Liver (tissue), 3 donors: ENCODE measurements around the gene ZNF239.

Experiments
- EGR1 ChIP-seq, 2 donors: IDR thresholded peaks; 2 replicates each; pipeline ENCODE4 v1.6.1; 2016 to 2018; ENCODE audit warnings: antibody characterized with exemption in 2 of 2, low read depth in 2 of 2
- FOXA2 ChIP-seq: IDR thresholded peaks from 2 replicates; pipeline ENCODE4 v1.6.1; 2016; ENCODE audit warnings: antibody characterized with exemption
- GABPA ChIP-seq, 2 donors: IDR thresholded peaks in 1 of 2; conservative IDR thresholded peaks in 1 of 2; 2 replicates each; pipeline ENCODE4 v1.6.1; 2016; ENCODE audit warnings: antibody characterized with exemption in 2 of 2, mild to moderate bottlenecking in 1 of 2, moderate library complexity in 1 of 2
- JUND ChIP-seq, 2 donors: IDR thresholded peaks; 2 replicates each; pipeline ENCODE4 v1.6.1; 2016; ENCODE audit warnings: antibody characterized with exemption in 2 of 2
- NR2F2 ChIP-seq: IDR thresholded peaks from 2 replicates; pipeline ENCODE4 v1.6.1; 2016; ENCODE audit warnings: antibody characterized with exemption
- RAD21 ChIP-seq, 2 donors: IDR thresholded peaks; 2 replicates each; pipeline ENCODE4 v1.6.1; 2016; ENCODE audit warnings: antibody characterized with exemption in 2 of 2, mild to moderate bottlenecking in 2 of 2
- RXRA ChIP-seq, 2 donors: IDR thresholded peaks; 2 replicates each; pipeline ENCODE4 v1.6.1; 2017 to 2018; ENCODE audit warnings: antibody characterized with exemption in 2 of 2, mild to moderate bottlenecking in 1 of 2
- SP1 ChIP-seq: IDR thresholded peaks from 2 replicates; pipeline ENCODE4 v1.6.1; 2018; ENCODE audit warnings: antibody characterized with exemption, mild to moderate bottlenecking
- TAF1 ChIP-seq: conservative IDR thresholded peaks from 2 replicates; pipeline ENCODE4 v1.6.1; 2016; ENCODE audit warnings: antibody characterized with exemption, mild to moderate bottlenecking
- YY1 ChIP-seq: IDR thresholded peaks from 2 replicates; pipeline ENCODE4 v1.6.1; 2016; ENCODE audit warnings: antibody characterized with exemption, mild to moderate bottlenecking
- TF ChIP-seq, protein P1 (sequence below): fragments of 150-350 bp; IDR thresholded peaks from 2 replicates; pipeline ENCODE4 v1.5.1; 2017; ENCODE audit warnings: improper control_type of control experiment, low read depth, low read length; ENCODE audit not compliant: missing input control
- TF ChIP-seq, protein P2 (sequence below): IDR thresholded peaks from 2 replicates; pipeline ENCODE4 v1.6.1; 2016; ENCODE audit warnings: antibody characterized with exemption, mild to moderate bottlenecking
- TF ChIP-seq, protein P3 (sequence below): IDR thresholded peaks from 2 replicates; pipeline ENCODE4 v1.6.1; 2016; ENCODE audit warnings: antibody characterized with exemption
- donor health status: healthy.
- donor health status: healthy.

DNA sequence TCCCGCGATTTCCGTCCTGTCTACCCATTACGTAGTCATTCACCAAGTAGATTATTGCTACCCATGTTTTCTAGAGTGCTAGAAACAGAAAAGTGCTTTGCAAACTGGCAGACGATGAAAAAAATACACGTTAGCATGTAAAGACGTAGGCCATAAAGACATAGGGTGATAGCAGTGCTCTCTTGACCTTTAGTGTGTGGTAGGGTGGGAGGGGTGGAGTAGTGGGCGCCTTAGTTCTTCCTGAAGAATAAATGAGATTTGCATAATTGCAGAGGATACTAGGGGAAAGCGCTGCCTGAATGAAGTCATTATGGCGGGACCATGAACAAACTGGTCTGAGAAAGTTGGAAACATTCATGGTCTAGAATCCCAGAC is 32.8 kb upstream of the ZNF239 start:
- TF ChIP-seq, protein P1, sequence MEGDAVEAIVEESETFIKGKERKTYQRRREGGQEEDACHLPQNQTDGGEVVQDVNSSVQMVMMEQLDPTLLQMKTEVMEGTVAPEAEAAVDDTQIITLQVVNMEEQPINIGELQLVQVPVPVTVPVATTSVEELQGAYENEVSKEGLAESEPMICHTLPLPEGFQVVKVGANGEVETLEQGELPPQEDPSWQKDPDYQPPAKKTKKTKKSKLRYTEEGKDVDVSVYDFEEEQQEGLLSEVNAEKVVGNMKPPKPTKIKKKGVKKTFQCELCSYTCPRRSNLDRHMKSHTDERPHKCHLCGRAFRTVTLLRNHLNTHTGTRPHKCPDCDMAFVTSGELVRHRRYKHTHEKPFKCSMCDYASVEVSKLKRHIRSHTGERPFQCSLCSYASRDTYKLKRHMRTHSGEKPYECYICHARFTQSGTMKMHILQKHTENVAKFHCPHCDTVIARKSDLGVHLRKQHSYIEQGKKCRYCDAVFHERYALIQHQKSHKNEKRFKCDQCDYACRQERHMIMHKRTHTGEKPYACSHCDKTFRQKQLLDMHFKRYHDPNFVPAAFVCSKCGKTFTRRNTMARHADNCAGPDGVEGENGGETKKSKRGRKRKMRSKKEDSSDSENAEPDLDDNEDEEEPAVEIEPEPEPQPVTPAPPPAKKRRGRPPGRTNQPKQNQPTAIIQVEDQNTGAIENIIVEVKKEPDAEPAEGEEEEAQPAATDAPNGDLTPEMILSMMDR: no peak
- TF ChIP-seq JUND (IDR thresholded peaks at IDR 0.05) (no peak), GABPA (IDR thresholded peaks at IDR 0.05 in 1 of 2, conservative IDR thresholded peaks at IDR 0.05 in 1 of 2) (no peak), SP1 (no peak), YY1 (no peak), NR2F2 (no peak), RAD21 (IDR thresholded peaks at IDR 0.05) (no peak), EGR1 (IDR thresholded peaks at IDR 0.05; ENCODE audit: low read depth in 2 of 2) (no peak), TAF1 (no peak), FOXA2 (no peak), RXRA (IDR thresholded peaks at IDR 0.05) (no peak)
- TF ChIP-seq, protein P2, sequence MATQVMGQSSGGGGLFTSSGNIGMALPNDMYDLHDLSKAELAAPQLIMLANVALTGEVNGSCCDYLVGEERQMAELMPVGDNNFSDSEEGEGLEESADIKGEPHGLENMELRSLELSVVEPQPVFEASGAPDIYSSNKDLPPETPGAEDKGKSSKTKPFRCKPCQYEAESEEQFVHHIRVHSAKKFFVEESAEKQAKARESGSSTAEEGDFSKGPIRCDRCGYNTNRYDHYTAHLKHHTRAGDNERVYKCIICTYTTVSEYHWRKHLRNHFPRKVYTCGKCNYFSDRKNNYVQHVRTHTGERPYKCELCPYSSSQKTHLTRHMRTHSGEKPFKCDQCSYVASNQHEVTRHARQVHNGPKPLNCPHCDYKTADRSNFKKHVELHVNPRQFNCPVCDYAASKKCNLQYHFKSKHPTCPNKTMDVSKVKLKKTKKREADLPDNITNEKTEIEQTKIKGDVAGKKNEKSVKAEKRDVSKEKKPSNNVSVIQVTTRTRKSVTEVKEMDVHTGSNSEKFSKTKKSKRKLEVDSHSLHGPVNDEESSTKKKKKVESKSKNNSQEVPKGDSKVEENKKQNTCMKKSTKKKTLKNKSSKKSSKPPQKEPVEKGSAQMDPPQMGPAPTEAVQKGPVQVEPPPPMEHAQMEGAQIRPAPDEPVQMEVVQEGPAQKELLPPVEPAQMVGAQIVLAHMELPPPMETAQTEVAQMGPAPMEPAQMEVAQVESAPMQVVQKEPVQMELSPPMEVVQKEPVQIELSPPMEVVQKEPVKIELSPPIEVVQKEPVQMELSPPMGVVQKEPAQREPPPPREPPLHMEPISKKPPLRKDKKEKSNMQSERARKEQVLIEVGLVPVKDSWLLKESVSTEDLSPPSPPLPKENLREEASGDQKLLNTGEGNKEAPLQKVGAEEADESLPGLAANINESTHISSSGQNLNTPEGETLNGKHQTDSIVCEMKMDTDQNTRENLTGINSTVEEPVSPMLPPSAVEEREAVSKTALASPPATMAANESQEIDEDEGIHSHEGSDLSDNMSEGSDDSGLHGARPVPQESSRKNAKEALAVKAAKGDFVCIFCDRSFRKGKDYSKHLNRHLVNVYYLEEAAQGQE: no peak
- TF ChIP-seq, protein P3, sequence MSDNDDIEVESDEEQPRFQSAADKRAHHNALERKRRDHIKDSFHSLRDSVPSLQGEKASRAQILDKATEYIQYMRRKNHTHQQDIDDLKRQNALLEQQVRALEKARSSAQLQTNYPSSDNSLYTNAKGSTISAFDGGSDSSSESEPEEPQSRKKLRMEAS: no peak
